Stimulated activated CD4-positive, alpha-beta T cell treated with anti-CD3 and anti-CD28 coated beads, TNF-alpha, amount 100 ng/mL, for 4 hours (primary cell): ENCODE results near the gene NF2.
"Not testable (repeated sequence)": the region's sequence is repeated elsewhere in the genome, so short reads cannot be mapped to it uniquely, and the experiment has no call there.

Experiments used
- DNase-seq, 3 experiments: peaks; one replicate each; pipeline ENCODE4 v3.0.0-alpha.2; 2020; ENCODE audit warnings: low read depth in 3 of 3

Gene NF2

GRCh38 chr22:29596408-29596807, 7.0 kb upstream of the NF2 start:
- no peak for DNase-seq

GRCh38 chr22:29597871-29598683, 5.4 kb upstream of the NF2 start:
- DNase-seq: not testable (repeated sequence)

GRCh38 chr22:29598684-29599020, 4.8 kb upstream of the NF2 start:
- no peak for DNase-seq

GRCh38 chr22:29604076-29604360, 585 bp downstream of the NF2 start:
- no peak for DNase-seq

GRCh38 chr22:29605527-29605850, 2.1 kb downstream of the NF2 start:
- DNase-seq: no peak

GRCh38 chr22:29606320-29606719, 2.9 kb downstream of the NF2 start:
- DNase-seq: no peak

GRCh38 chr22:29607426-29607825, 4.0 kb downstream of the NF2 start:
- DNase-seq: no peak

- DNase-seq: no peak
Observed at GRCh38 chr22:29609139-29609538, 5.7 kb downstream of the NF2 start.

GRCh38 chr22:29610780-29611179, 7.3 kb downstream of the NF2 start:
- DNase-seq: no peak

GRCh38 chr22:29615705-29616327, 12.4 kb downstream of the NF2 start:
- DNase-seq: no peak

GRCh38 chr22:29617922-29618629, 14.6 kb downstream of the NF2 start:
- no peak for DNase-seq

GRCh38 chr22:29621761-29622526, 18.5 kb downstream of the NF2 start:
- no peak for DNase-seq

- DNase-seq: no peak
Observed at GRCh38 chr22:29623059-29623458, 19.6 kb downstream of the NF2 start.

- DNase-seq: no peak
Observed at GRCh38 chr22:29623553-29624169, 20.2 kb downstream of the NF2 start.

GRCh38 chr22:29625090-29625825, 21.8 kb downstream of the NF2 start:
- DNase-seq: no peak

- DNase-seq: no peak
Observed at GRCh38 chr22:29626497-29627195, 23.2 kb downstream of the NF2 start.

- DNase-seq: no peak
Observed at GRCh38 chr22:29627196-29627535, 23.7 kb downstream of the NF2 start.

- DNase-seq: no peak
Observed at GRCh38 chr22:29628996-29629902, 25.8 kb downstream of the NF2 start.

GRCh38 chr22:29629903-29630516, 26.6 kb downstream of the NF2 start:
- no peak for DNase-seq
